ENCODE measurements around the gene IRX5. TPM values are rescaled to one million over a fixed set of nuclear protein-coding genes. Genes with fewer than 3 reads are reported as not detected.

Gene IRX5
- total and polyA plus RNA-seq, 2 of the 8 experiments (the other 6 are each of a cell fraction or from before 2014, with no cell fraction given), result 0.48 to 0.56 TPM

- TF ChIP-seq TAF1 (IDR thresholded peaks at IDR 0.05; ENCODE audit: low read depth, low read length) (0 out of 2 replicates have a peak, but pooled peaks have one; percentile 24), GABPA (IDR thresholded peaks at IDR 0.05; ENCODE audit: borderline replicate concordance, insufficient read depth, low read length) (no peak), SP4 (IDR thresholded peaks at IDR 0.05; ENCODE audit: low read length) (0 out of 2 replicates have a peak, but pooled peaks have one; percentile 11), TBP (IDR thresholded peaks at IDR 0.05; ENCODE audit: low read depth, low read length) (no peak), RBBP5 (IDR thresholded peaks at IDR 0.05; ENCODE audit: borderline replicate concordance, low read depth, low read length) (peak; percentile 56; the same call in 1 of the 2 replicates), MAFK (IDR thresholded peaks at IDR 0.05; ENCODE audit: low read depth, low read length) (no peak)
Observed at GRCh38 chr16:54928411-54929089, 2.1 kb upstream of the IRX5 start (continued).

All from H1 (cell line).